ENCODE results near the gene ABCA12.

Gene ABCA12

GRCh38 chr2:215029936-215030335 is 108.5 kb downstream of the ABCA12 start:
- no peak for DNase-seq

DNA sequence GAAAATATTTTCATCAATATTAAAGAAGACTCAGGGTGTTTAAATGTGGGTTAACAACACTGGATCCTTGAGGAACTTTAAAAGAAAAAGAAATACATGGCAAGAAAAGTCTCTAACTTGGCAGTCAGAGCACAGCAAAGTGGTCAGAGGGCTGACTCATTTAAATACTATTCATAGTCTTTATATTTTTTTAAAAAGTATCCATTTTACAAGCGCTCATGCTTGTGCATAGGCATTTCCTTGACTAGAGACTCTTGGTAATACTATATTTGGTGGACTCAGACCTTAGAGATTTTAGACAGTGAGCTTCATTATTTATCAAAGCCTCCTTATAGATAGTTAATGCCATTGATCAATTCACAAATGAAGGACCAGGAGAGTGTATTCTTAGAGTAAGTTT is 110.2 kb downstream of the ABCA12 start:
- peak; percentile 77 for DNase-seq

DNA sequence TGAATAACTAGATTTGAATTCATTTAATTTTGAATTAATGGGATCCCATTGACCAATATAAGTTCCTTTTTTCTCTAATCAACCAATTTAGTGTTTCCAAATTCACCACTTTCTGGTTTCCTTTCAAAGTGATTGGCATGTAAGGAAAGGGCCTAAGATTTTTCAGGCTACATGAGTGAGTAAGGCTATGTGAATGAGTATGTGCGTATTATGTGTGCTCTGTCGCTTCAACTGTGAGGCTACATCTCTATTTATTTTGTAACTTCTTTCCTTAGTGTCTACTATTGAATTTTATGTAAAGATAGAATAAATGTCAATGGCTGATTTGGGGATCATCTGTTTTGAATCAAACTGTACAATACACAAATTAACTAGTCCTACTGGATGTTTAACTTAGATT is 110.6 kb downstream of the ABCA12 start:
- peak; percentile 35 for DNase-seq

- DNase-seq: no peak
These were observed 115.5 kb downstream of the ABCA12 start for GRCh38 chr2:215022910-215023309.

DNA sequence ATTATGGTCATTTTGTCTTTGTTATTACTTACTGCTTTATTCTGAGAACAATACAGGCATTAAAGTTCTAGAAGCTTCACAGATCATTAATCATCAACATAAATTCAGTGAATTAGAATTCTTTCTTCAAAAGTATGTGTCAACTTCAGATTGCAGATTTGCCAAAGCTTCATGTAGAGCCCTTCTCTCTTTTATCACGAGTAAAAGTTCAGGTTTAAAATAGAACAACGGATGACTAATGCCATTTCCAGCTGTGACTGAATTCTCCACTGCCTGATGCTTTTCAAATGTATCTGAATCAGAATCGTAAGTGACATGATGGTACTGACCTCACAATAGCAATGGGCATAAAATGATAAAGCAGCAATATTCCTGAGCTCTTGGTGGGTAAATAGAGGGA is 116.0 kb downstream of the ABCA12 start:
- DNase-seq: peak; percentile 81

GRCh38 chr2:215020283-215020682 is 118.1 kb downstream of the ABCA12 start:
- no peak for DNase-seq

DNA sequence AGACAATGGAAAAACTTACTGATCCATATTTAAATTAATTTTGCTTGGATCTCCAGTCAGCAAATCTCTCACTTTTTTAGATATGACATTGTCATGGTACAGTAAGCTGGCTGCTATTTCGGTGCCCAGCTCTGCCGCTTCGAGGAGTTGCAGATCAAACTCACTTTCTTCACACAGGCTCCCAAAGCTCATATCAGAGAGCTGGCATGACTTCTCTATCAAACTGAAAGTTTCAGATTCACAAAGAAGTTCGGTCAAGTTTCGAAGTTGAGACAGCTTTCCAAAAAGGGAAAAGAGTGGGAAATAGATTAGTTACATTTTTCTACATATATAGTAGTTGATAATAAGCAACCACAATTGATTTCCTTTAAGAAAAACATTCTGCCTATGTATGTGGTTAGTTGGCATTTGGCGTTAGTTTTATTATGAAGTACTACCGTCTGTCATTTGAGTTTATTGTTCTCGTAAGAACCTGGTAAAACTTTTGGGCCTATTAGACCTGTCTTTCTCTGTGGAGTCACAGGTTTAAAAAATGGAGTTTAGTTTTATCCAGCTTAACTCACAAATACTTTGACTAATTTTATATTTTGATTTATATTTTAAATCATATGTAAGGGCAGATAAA is 118.8 kb downstream of the ABCA12 start:
- DNase-seq: no peak

DNA sequence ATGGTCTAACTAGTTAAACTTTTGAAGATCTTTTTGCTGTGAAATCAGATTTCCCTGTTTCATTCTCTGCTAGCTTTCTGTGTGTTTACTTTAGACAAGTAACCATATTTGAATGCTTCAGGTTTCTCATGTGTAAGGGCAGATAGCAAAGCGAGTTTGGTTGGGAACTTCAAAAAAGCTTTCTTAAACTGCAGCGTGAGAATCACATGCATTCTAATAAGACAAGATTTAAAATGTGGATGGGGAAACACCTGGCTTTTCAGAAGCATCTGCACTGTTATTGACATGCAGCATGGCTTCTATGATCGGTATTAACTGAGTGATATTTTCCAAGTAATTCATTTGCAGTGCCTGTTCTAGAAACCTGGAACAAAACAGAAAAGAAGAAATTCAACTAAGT is 119.3 kb downstream of the ABCA12 start:
- no peak for DNase-seq

- no peak for DNase-seq
These were observed 123.0 kb downstream of the ABCA12 start for GRCh38 chr2:215015421-215015820.

DNA sequence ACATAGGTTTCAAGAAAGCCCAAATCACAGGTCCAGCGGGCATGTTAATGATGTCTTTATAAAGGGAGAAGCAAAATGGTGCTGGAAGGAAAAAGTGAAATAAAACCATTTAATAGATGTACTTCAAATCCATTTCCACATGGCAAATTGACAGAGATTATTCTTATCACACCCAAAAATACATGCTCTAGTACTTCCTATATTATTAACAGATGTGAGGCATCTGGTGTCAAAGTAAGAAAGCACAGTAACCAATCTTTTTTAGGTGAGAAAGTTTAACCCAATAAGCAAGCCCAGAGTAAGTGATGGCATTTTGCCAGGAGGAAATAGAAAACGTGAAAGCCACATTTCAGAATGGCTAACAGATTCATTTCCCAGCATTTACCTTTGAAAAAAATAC is 128.0 kb downstream of the ABCA12 start:
- DNase-seq: no peak

DNA sequence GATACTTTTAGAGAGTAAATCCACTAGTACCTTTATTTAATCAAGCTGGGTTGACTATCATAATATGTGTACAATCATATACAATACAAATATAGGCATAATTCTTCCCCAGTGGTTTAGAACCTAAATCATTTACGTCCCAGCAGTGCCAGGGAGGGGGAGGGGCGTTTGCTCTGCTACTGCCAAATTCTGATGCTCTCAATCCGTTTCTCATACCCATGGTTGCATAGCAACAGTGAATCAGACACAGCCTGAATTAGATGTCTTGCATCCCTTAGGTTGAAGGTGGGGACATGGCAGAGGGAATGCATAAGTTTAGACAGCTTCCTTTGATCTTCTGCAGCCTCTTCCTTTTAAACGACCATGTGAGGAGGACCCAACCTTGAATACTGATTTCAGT is 135.4 kb downstream of the ABCA12 start:
- peak; percentile 41 for DNase-seq

DNA sequence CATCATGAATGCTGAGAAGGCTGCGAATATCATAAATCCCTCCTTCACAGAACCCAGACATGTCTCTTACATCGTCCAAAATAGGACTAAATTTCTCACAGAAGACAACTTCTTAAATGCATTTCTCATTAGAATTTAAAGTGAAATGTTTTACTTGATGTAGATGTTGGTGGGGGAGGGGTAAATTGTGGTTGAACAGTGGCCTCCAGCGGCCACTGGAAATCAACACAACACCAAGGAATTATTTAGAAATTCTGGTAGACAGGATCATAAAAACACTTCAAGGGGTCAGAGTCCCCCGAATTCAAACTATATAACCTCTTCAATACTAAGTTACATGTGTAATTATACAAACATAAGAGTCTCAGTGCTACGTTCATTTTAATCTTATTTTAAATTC is 135.9 kb downstream of the ABCA12 start:
- peak; percentile 43 for DNase-seq

GRCh38 chr2:215000721-215001120 is 137.7 kb downstream of the ABCA12 start:
- no peak for DNase-seq

DNA sequence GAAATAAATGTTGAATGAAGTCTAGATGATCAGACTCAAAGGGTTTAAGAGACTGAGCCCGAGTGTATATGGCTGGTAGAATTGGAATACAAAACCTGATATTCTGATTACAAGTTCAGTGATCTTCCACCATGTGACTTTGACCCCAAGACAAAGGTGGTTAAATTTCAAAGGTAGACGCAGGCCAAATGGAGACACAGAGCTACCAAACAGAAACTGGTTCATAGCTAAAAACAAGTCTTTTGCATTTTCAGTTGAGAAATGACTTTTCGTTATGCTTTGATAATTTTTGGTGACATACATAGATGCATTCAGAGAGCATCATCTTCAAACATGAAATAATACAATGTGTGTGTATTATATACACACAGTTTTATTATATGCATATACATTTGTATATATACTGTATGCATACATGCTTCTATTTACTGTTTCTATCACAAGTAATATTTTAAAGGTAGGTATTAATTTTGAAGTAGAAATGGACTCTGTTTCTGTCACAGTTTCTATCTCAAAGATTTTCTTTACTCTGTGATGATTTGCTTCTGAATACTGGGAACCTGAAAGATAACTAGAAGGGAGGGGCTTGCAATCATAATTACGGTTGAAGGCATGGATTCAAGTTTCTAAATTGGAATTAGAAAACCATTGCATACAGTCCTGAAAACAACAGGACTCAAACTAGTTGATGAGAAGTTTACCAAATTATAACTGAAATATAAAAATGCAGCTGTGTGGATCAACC is 142.3 kb downstream of the ABCA12 start:
- DNase-seq: no peak

GRCh38 chr2:214995409-214995808 is 143.0 kb downstream of the ABCA12 start:
- no peak for DNase-seq

DNA sequence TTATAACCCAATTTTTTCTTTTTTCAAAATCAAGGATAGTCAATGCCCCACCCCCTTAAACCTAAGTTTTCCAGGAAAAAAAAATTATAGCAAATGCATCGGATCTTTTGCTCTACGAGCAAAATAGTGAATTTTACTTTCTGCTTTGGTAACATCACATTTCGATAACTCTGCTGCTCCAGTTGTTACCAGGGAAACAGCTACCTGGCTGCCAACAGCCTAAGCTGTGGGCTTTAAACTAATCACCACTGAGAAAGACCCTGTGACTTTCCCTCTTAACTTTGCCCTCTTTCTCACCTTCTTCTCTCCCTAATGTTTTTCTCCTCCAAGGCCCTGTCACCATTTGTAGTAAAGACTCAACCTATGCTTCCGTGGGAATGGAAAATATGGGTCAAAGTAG is 145.5 kb downstream of the ABCA12 start:
- no peak for DNase-seq

GRCh38 chr2:214989187-214989586 is 149.2 kb downstream of the ABCA12 start:
- no peak for DNase-seq

GRCh38 chr2:214987261-214987660 is 151.2 kb downstream of the ABCA12 start:
- DNase-seq: peak; percentile 81

DNA sequence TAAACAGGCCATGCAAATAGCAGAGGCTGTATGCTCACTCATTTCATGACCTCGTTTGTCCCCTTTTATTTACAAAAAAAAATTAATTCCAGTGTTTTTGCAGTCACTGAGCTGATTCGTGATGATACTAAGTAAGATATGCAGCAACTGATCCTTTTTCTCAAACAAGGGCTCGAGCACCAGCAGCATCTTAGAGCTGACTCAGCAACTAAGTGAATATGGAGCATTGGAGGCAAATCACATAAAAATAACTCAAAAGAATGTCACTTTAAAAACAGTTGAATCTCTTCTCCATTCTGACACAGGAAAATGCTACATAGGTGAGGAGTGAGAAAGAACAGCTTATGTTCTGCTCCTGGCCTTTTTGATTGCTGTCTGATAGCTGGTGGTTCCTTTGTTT is 152.8 kb downstream of the ABCA12 start:
- no peak for DNase-seq

DNA sequence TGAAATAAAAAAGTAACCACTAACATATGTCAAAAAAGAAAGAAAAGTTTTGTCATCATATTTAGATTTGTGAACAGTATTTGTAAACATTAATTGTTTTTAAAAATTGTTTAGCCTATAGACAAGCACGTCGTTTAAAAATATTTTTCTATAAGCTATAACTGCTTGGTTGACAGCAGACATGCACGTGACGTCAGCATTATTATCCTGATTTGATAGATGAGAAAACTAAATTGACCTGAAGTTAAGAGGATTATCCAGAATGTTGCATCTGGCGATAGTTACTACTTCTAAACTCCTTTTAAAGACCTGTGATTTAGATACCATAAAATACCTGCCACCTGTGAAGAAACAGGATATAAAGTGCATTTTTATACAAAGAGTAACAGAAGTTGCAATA is 172.0 kb downstream of the ABCA12 start:
- DNase-seq: no peak

- peak; percentile 2 for DNase-seq
These were observed 177.7 kb downstream of the ABCA12 start for GRCh38 chr2:214960677-214961076.

DNA sequence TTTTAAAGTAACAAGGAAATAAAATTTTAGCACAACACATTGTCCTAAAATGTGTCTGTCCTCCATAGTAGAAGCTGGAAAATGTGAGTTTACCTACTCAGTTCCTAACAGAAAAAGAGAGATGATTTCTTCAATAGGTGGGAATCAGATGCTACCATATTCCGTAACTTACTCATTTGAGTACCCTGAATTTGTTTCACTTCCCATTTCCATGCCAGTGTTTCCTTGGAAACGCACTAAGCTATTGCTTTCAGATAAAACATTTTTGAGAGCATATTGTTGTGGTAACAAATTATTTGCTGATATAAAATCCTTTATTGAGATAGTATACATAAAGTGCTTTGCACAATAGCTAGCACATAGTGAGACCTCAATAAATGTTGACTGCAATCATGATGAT is 191.5 kb downstream of the ABCA12 start:
- DNase-seq: no peak

DNA sequence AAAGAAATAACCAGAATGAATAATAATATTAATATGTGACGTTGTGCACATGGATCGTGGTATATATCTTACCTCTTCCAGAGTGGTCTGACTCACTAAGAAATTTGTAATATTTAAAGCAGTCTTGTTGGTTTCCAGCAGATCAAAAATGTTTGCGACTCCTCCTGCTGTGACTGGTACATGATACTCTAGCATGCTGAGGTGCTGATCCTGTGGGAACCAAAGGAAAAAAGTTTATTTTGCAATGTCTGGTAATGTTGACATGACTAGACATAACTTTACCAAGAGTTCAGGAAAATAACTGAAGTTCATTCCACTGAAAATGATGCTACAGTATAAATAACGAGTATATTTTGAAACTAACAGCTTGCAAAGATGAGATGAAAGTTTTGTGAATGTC is 204.4 kb downstream of the ABCA12 start:
- DNase-seq: no peak

DNA sequence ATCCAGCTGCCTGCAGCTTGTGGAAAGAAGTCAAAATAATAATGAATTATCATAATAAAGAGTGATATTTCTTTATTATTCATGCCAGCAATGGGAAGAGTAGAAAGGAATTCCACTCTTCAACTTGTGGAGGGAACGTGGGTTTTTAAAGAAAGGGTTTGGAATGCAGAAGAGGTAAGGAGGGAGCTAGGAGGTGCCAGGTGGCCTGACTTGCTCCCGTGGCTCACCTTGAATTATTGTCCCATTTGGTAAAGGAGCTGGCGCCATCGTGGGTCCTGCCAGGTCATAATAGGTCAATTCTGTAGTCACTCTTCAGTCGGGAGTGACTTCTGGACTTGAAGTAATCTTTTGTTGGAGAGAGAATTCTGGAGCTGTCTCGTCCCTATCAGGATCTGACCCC is 233.8 kb downstream of the ABCA12 start:
- no peak for DNase-seq

DNA sequence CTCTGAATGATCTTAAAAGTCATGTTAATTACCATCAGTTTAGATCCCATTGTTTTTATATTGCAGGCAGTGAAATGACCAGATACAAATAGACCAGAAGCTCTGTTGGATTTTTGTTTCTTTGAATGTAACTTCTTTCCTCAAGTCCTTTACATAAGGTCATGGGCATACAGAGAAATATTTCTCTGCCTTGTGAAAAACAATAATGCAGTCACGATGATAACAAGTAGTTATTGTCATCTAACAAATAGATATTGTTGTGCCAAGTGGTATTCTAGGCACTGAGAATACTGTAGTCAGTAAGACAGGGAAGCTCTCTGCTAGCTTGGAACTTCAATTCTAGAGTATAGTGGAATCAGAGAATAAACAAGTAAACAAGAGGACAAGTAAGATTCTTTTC is 234.2 kb downstream of the ABCA12 start:
- no peak for DNase-seq

All from fibroblast of upper back skin (primary cell).